Non-pigmented ciliary epithelial cell (primary cell): ENCODE measurements around the gene MXD4.

Experiments
- DNase-seq: peaks from one replicate; pipeline ENCODE4 v3.0.0-alpha.2; 2010; ENCODE audit warnings: low read depth

Gene MXD4

GRCh38 chr4:2261853-2262144 is at the start of gene MXD4:
TSS of gene MXD4 (minus strand) at chr4:2262109. CDS start at chr4:2261980, 129 bp downstream.
- DNase-seq = no peak

- no peak for DNase-seq
Observed at GRCh38 chr4:2306773-2307410, 45.0 kb upstream of the MXD4 start.

GRCh38 chr4:2305766-2306501 is 44.0 kb upstream of the MXD4 start:
- no peak for DNase-seq

GRCh38 chr4:2304877-2305561 is 43.1 kb upstream of the MXD4 start:
- no peak for DNase-seq

- DNase-seq = no peak
Observed at GRCh38 chr4:2304321-2304876, 42.5 kb upstream of the MXD4 start.

GRCh38 chr4:2303686-2304320 is 41.9 kb upstream of the MXD4 start:
- no peak for DNase-seq

- DNase-seq = no peak
Observed at GRCh38 chr4:2303121-2303685, 41.3 kb upstream of the MXD4 start.

GRCh38 chr4:2302387-2303119 is 40.6 kb upstream of the MXD4 start:
- no peak for DNase-seq

- DNase-seq = no peak
Observed at GRCh38 chr4:2301806-2302205, 39.9 kb upstream of the MXD4 start.

GRCh38 chr4:2301225-2301642 is 39.3 kb upstream of the MXD4 start:
- no peak for DNase-seq

- DNase-seq = no peak
Observed at GRCh38 chr4:2300431-2301224, 38.7 kb upstream of the MXD4 start.

- no peak for DNase-seq
Observed at GRCh38 chr4:2299794-2300193, 37.9 kb upstream of the MXD4 start.

GRCh38 chr4:2298532-2298991 is 36.7 kb upstream of the MXD4 start:
- DNase-seq = no peak

GRCh38 chr4:2297606-2298531 is 36.0 kb upstream of the MXD4 start:
- no peak for DNase-seq

GRCh38 chr4:2296631-2297601 is 35.0 kb upstream of the MXD4 start:
- DNase-seq = no peak

- DNase-seq = no peak
Observed at GRCh38 chr4:2295900-2296442, 34.1 kb upstream of the MXD4 start.

GRCh38 chr4:2295500-2295899 is 33.6 kb upstream of the MXD4 start:
- no peak for DNase-seq

GRCh38 chr4:2292646-2293108 is 30.8 kb upstream of the MXD4 start:
- DNase-seq = no peak
